SU-DHL-6 (cell line): ENCODE results near the gene SHISAL2A.
A peak's percentile ranks its signal among the peaks of the same experiment; 100 is the strongest.

Source experiments
- H2AFZ ChIP-seq: fragments of 200-600 bp; sonication (generic); 2 replicates; pipeline ENCODE4 v1.6.1; 2014; ENCODE audit warnings: low read depth, mild to moderate bottlenecking, moderate library complexity, mixed read lengths, antibody characterized with exemption, low read length; ENCODE audit not compliant: severe bottlenecking
- H3F3A ChIP-seq: fragments of 200-600 bp; shearing (Covaris generic); 2 replicates; pipeline ENCODE4 v1.6.0; 2016; ENCODE audit warnings: antibody characterized with exemption, mild to moderate bottlenecking; ENCODE audit not compliant: insufficient read depth
- H3K27ac ChIP-seq: fragments of 200-600 bp; sonication (generic); 2 replicates; pipeline ENCODE4 v1.5.1; 2016; ENCODE audit warnings: low read depth, mild to moderate bottlenecking, low read length, moderate library complexity, mixed read lengths
- H3K27me3 ChIP-seq: fragments of 200-600 bp; sonication (generic), shearing (Covaris generic); 2 replicates; pipeline ENCODE4 v1.6.0; 2014; ENCODE audit warnings: mild to moderate bottlenecking, low read length
- H3K36me3 ChIP-seq: fragments of 200-600 bp; sonication (generic); 2 replicates; pipeline ENCODE4 v1.6.1; 2014; ENCODE audit warnings: mild to moderate bottlenecking, low read length, mixed read lengths
- H3K4me2 ChIP-seq: fragments of 300-600, 200-600 bp; shearing (Covaris generic), sonication (generic); 2 replicates; pipeline ENCODE4 v1.6.0; 2014; ENCODE audit warnings: low read length, low read depth, mild to moderate bottlenecking; ENCODE audit not compliant: poor library complexity, severe bottlenecking
- H3K4me3 ChIP-seq: fragments of 200-600 bp; sonication (generic); 2 replicates; pipeline ENCODE4 v1.5.1; 2014; ENCODE audit warnings: antibody characterized with exemption, low read length, mild to moderate bottlenecking, mixed read lengths; ENCODE audit not compliant: insufficient read depth, poor library complexity, severe bottlenecking
- H3K79me2 ChIP-seq: fragments of 200-600 bp; sonication (generic); 2 replicates; pipeline ENCODE4 v1.6.1; 2014; ENCODE audit warnings: mild to moderate bottlenecking, low read length, moderate library complexity; ENCODE audit not compliant: insufficient read depth
- H3K9ac ChIP-seq: fragments of 200-600 bp; sonication (generic); 2 replicates; pipeline ENCODE4 v1.7.0; 2014; ENCODE audit warnings: mild to moderate bottlenecking, low read length
- H3K9me2 ChIP-seq: fragments of 200-600 bp; sonication (generic); replicated peaks from 2 replicates; pipeline ENCODE4 v1.6.1; 2014; ENCODE audit warnings: low read length; ENCODE audit not compliant: insufficient read depth
- H3K9me3 ChIP-seq: fragments of 200-600 bp; sonication (generic); 2 replicates; pipeline ENCODE4 v1.6.1; 2014; ENCODE audit warnings: low read length, mixed read lengths; ENCODE audit not compliant: insufficient read depth
- H4K20me1 ChIP-seq: fragments of 200-600 bp; sonication (generic); 2 replicates; pipeline ENCODE4 v1.6.1; 2014; ENCODE audit warnings: low read depth, mild to moderate bottlenecking, antibody characterized with exemption, low read length, moderate library complexity, mixed read lengths
- CTCF ChIP-seq: fragments of 200-600 bp; sonication (generic); IDR thresholded peaks from one replicate; pipeline ENCODE4 v1.5.1; 2017; ENCODE audit warnings: antibody characterized with exemption, mild to moderate bottlenecking, low read length, moderate library complexity; ENCODE audit not compliant: insufficient read depth, poor library complexity, severe bottlenecking
- EZH2phosphoT487 ChIP-seq: fragments of 200-600 bp; sonication (generic), shearing (Covaris generic); conservative IDR thresholded peaks from 2 replicates; pipeline ENCODE4 v1.6.1; 2018; ENCODE audit warnings: mild to moderate bottlenecking, antibody characterized with exemption, low read length, moderate library complexity, mixed read lengths

SHISAL2A gene

DNA sequence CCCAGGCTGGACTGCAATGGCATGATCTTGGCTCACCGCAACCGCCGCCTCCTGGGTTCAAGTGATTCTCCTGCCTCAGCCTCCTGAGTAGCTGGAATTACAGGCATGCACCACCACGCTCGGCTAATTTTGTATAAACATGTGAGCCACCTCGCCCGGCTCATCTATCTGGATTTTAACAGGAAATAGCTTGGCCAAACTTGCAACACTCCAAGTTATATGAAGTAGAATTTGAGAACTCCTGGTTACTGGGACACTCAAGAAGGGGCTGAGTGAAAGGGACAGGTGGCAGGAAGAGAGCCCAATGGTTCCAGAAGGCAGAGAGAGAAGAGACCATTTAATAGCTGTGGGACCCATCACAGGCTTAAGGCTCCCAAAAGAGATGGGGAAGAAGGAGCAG, 33.7 kb upstream of the SHISAL2A start:
- Histone ChIP-seq H4K20me1 (no peaks in the 10 kb centered on the region), H3K4me3 (no peak overlapping the region), H3K27ac (no peak overlapping the region), H3K79me2 (peaks cover 4% of the 10 kb centered on the region; the same call in 1 of the 2 replicates), H3K9me3 (no peaks in the 10 kb centered on the region), H3K27me3 (no peaks in the 10 kb centered on the region), H3K9me2 (no peaks in the 10 kb centered on the region), H3F3A (peaks cover 6% of the 10 kb centered on the region; the same call in 1 of the 2 replicates), H3K9ac (no peak overlapping the region), H3K36me3 (no peaks in the 10 kb centered on the region), H2AFZ (no peak overlapping the region), H3K4me2 (no peak overlapping the region)
- TF ChIP-seq EZH2phosphoT487 (no peak), CTCF (no peak)

GRCh38 chr1:52600533-52601179, 32.3 kb upstream of the SHISAL2A start:
- Histone ChIP-seq H3K36me3 (no peaks in the 10 kb centered on the region), H4K20me1 (no peaks in the 10 kb centered on the region), H3K4me3 (no peak overlapping the region), H3K27me3 (no peaks in the 10 kb centered on the region), H3K79me2 (peaks cover 4% of the 10 kb centered on the region; the same call in 1 of the 2 replicates), H3K4me2 (no peak overlapping the region), H3K27ac (no peak overlapping the region), H3F3A (peaks cover 12% of the 10 kb centered on the region; the same call in 1 of the 2 replicates), H3K9me3 (no peaks in the 10 kb centered on the region), H2AFZ (no peak overlapping the region), H3K9ac (no peak overlapping the region), H3K9me2 (no peaks in the 10 kb centered on the region)
- TF ChIP-seq CTCF (no peak), EZH2phosphoT487 (no peak)

DNA sequence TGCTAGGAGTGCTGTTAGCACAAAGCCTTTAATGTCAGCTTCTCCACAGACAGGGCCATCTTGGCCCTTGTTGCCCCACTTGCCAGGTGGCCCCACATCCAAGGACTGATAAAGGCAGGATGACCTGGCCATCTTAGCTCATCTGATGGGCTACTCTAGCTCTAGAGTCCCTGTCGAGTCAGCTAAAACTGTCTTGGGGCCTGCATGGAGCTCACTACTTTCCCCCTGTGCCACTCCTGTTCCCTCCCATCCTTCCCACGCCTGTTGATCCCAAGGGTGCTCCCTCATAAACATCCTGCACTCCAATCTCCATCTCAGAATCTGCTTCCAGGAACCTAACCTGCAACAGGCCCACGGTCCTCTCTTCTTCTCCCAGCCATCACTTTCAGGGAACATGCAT, 31.4 kb upstream of the SHISAL2A start:
- Histone ChIP-seq H3K36me3 (no peaks in the 10 kb centered on the region), H3K4me2 (peak overlapping the region; percentile 53), H4K20me1 (no peaks in the 10 kb centered on the region), H3K27ac (no peak overlapping the region), H3K9me3 (no peaks in the 10 kb centered on the region), H2AFZ (no peak overlapping the region), H3F3A (peaks cover 13% of the 10 kb centered on the region; the same call in 1 of the 2 replicates), H3K79me2 (peaks cover 4% of the 10 kb centered on the region; the same call in 1 of the 2 replicates), H3K4me3 (no peak overlapping the region), H3K9ac (peak overlapping the region; percentile 57), H3K9me2 (no peaks in the 10 kb centered on the region), H3K27me3 (no peaks in the 10 kb centered on the region)
- TF ChIP-seq EZH2phosphoT487 (no peak), CTCF (no peak)
